GM21381 (cell line): ENCODE data around the gene GNPTG.

Source experiments
- ATAC-seq: cut with Tn5 transposase; IDR thresholded peaks from one replicate; pipeline ENCODE4 v1.9.1; 2021; ENCODE audit warnings: mild to moderate bottlenecking, moderate library complexity; ENCODE audit not compliant: unreplicated experiment

Gene GNPTG

GRCh38 chr16:1367486-1368174 lies 15.9 kb downstream of the GNPTG start:
- ATAC-seq = no peak

GRCh38 chr16:1371054-1371978 lies 19.6 kb downstream of the GNPTG start:
- ATAC-seq = no peak

- ATAC-seq = no peak
These were observed 20.7 kb downstream of the GNPTG start for GRCh38 chr16:1372292-1372950.

- ATAC-seq = no peak
These were observed 22.9 kb downstream of the GNPTG start for GRCh38 chr16:1374418-1375297.

- no peak for ATAC-seq
These were observed 23.5 kb downstream of the GNPTG start for GRCh38 chr16:1375298-1375640.

- ATAC-seq = no peak
These were observed 24.1 kb downstream of the GNPTG start for GRCh38 chr16:1375741-1376410.

- no peak for ATAC-seq
These were observed 25.8 kb downstream of the GNPTG start for GRCh38 chr16:1377406-1378010.

- no peak for ATAC-seq
These were observed 26.5 kb downstream of the GNPTG start for GRCh38 chr16:1378087-1378803.

- peak; percentile 42 for ATAC-seq
These were observed 27.1 kb downstream of the GNPTG start for GRCh38 chr16:1378804-1379303.

GRCh38 chr16:1379304-1380076 lies 27.8 kb downstream of the GNPTG start:
- peak; percentile 52 for ATAC-seq

- no peak for ATAC-seq
These were observed 28.5 kb downstream of the GNPTG start for GRCh38 chr16:1380195-1380594.

- ATAC-seq = no peak
These were observed 30.1 kb downstream of the GNPTG start for GRCh38 chr16:1381612-1382406.

- ATAC-seq = no peak
These were observed 31.8 kb downstream of the GNPTG start for GRCh38 chr16:1383556-1383955.

GRCh38 chr16:1385232-1385631 lies 33.5 kb downstream of the GNPTG start:
- ATAC-seq = no peak

- ATAC-seq = no peak
These were observed 35.6 kb downstream of the GNPTG start for GRCh38 chr16:1387331-1387730.

- ATAC-seq = no peak
These were observed 38.0 kb downstream of the GNPTG start for GRCh38 chr16:1389762-1390161.

- ATAC-seq = no peak
These were observed 38.6 kb downstream of the GNPTG start for GRCh38 chr16:1390239-1390779.
